Adrenal gland (tissue), 12 donors: ENCODE data around the gene CHRM3. TPM values are rescaled to one million over a fixed set of nuclear protein-coding genes. Genes with fewer than 3 reads are reported as not detected.

Experiments used
- DNase-seq, 7 donors: peaks; one replicate each; pipeline ENCODE4 v3.0.0-alpha.2; 2019 to 2020
- H3K27ac ChIP-seq, 5 donors: fragments of 200-600 bp; sonication (generic) in 4 of 5; 1 replicate in 3 of 5; 2 replicates in 2 of 5; pipeline versions ENCODE4 v1.5.1 to v1.8.0; 2016 to 2020; ENCODE audit warnings: mild to moderate bottlenecking in 1 of 5
- H3K27me3 ChIP-seq: fragments of 200-600 bp; 2 replicates; pipeline ENCODE4 v1.8.0; 2021
- H3K36me3 ChIP-seq, 2 donors: fragments of 200-600 bp; replicated peaks in 1 of 2; 1 replicate in 1 of 2; 2 replicates in 1 of 2; pipeline versions ENCODE4 v1.5.1 to v1.8.0; 2018 to 2022
- H3K4me1 ChIP-seq, 2 donors: fragments of 200-600 bp; replicated peaks in 1 of 2; 1 replicate in 1 of 2; 2 replicates in 1 of 2; pipeline versions ENCODE4 v1.5.1 to v1.8.0; 2018 to 2021
- H3K4me3 ChIP-seq, 4 donors: fragments of 200-600 bp; sonication (generic) in 3 of 4; one replicate each; pipeline ENCODE4 v1.5.1; 2016 to 2018
- H3K9me3 ChIP-seq, 3 donors: fragments of 200-600 bp; sonication (generic) in 1 of 3; replicated peaks in 1 of 3; 1 replicate in 2 of 3; 2 replicates in 1 of 3; pipeline versions ENCODE4 v1.5.1 to v1.8.0; 2016 to 2021
- CTCF ChIP-seq, 6 experiments: fragments of 450-650 bp in 4 of 6; fragments of 200-600 bp in 2 of 6; sonication (generic) in 1 of 6; IDR thresholded peaks; 1 replicate in 5 of 6; 2 replicates in 1 of 6; pipeline versions ENCODE4 v1.5.1 to v1.8.0; 2016 to 2021; ENCODE audit warnings: antibody characterized with exemption in 6 of 6, mild to moderate bottlenecking in 2 of 6, moderate library complexity in 1 of 6
- POLR2A ChIP-seq, 2 donors: fragments of 450-650 bp; IDR thresholded peaks; one replicate each; pipeline ENCODE4 v1.6.1; 2017; ENCODE audit warnings: antibody characterized with exemption in 2 of 2, mild to moderate bottlenecking in 2 of 2, moderate library complexity in 1 of 2
- WGBS, 4 donors: extraction: QIAGEN DNeasy Blood & Tissue Kit in 2 of 4; methylation state at CpG; one replicate each; pipeline versions ENCODE4 v1.1.5 to v1.1.7; 2013 to 2017; 5-methylcytosine and 5-hydroxymethylcytosine counted together
- intact Hi-C, 2 donors: fragments of 100-400 bp; cut with DNase I; formaldehyde crosslinking; loops; one replicate each; pipeline versions ENCODE4 v1.14.1 to v1.15.0; 2022 to 2023
- polyA plus RNA-seq, 3 donors: library from polyadenylated mRNA; stranded (reverse); fragments of 200-250 nt in 2 of 3; fragments of 350-450 nt in 1 of 3; fragmentation: Illumina TruSeq in 1 of 3; extraction: RNeasy Lipid Tissue Mini Kit (QIAGEN cat#74804) in 1 of 3; gene quantifications; one replicate each; pipeline ENCODE4 v1.2.3, GENCODE V29; 2013 to 2014
- total RNA-seq, 9 donors: library from RNA; depleted of rRNA in 4 of 9; stranded (reverse); fragments of >200 nt in 4 of 9; fragments of 120-200 nt in 1 of 9; fragmentation: NEBNext Ultra II Directional in 1 of 9; extraction: Animal tissue kit (Norgen Biotek cat#: 25700) in 1 of 9; gene quantifications; one replicate each; pipeline versions ENCODE4 v1.1.0 to v1.2.4, GENCODE V29; 2013 to 2023
- donor health status: healthy with polysubstance abuse.
- donor health status: Bipolar disorder and iron deficiency.
- donor health status: DM: yes; HTN: yes; CAD: no.
- donor health status: DM: no; HTN: no; CAD: no.
- donor health status: DM: no; HTN: no; CAD: no.
- donor health status: DM: yes; HTN: yes; CAD: no.

Gene CHRM3
- total and polyA plus RNA-seq, 12 donors = 0.17 to 6.2 (median 1.2) TPM

- Histone ChIP-seq H3K9me3 (no peaks in the 10 kb centered on the region), H3K27ac (no peak overlapping the region), H3K36me3 (no peaks in the 10 kb centered on the region), H3K4me1 (no peaks in the 10 kb centered on the region), H3K4me3 (peak overlapping the region in 1 of 4 donors; percentile 44), H3K27me3 (peaks cover 33% of the 10 kb centered on the region)
- no peak for DNase-seq
- WGBS, 4 donors = 1 to 8% (median 2%) methylated on average over 30 to 55 of the region's 55 CpGs
- TF ChIP-seq CTCF (IDR thresholded peaks at IDR 0.05) (no peak), POLR2A (IDR thresholded peaks at IDR 0.05) (no peak)
- intact Hi-C loops = no loop called here
These were observed 1.2 kb downstream of the CHRM3 start for GRCh38 chr1:239387304-239388158.

- Histone ChIP-seq H3K4me1 (no peaks in the 10 kb centered on the region), H3K27ac (no peak overlapping the region), H3K36me3 (no peaks in the 10 kb centered on the region), H3K4me3 (peak overlapping the region in 1 of 4 donors; percentile 44), H3K27me3 (peaks cover 33% of the 10 kb centered on the region), H3K9me3 (no peaks in the 10 kb centered on the region)
- intact Hi-C loops = no loop called here
- TF ChIP-seq POLR2A (IDR thresholded peaks at IDR 0.05) = no peak
- no peak for TF ChIP-seq CTCF (IDR thresholded peaks at IDR 0.05)
- 12 to 30% (median 21%) methylated on average over 5 of the region's 5 CpGs for WGBS, 4 donors
- DNase-seq = no peak
These were observed 1.8 kb downstream of the CHRM3 start for GRCh38 chr1:239388159-239388485.

DNA sequence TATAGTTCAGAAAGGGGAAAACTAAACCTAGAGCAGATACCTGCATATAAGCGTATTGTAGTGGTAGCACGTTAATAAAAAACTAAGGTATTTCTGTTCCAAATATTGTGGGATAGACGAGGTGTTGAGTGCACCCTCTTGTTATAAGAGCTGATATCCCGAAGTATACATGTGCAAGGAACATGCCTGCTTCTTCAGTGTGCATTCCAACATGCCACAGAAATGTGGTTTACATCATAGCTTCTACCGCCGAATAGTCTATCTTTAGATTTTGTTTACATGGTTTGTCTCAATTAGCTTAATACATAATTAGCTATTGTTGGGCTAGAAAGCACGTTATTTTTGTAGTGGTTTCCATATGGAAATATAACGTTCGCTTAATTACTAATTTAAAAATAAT lies 2.2 kb downstream of the CHRM3 start:
- H3K9me3 ChIP-seq = no peaks in the 10 kb centered on the region
- H3K4me3 ChIP-seq = peak overlapping the region in 1 of 4 donors; percentile 3
- no peak overlapping the region for H3K27ac ChIP-seq
- WGBS, 4 donors = 63 to 69% (median 64%) methylated on average over 9 of the region's 9 CpGs
- no peaks in the 10 kb centered on the region for H3K36me3 ChIP-seq
- TF ChIP-seq POLR2A (IDR thresholded peaks at IDR 0.05) (no peak), CTCF (IDR thresholded peaks at IDR 0.05) (no peak)
- DNase-seq = no peak
- peaks cover 33% of the 10 kb centered on the region for H3K27me3 ChIP-seq
- intact Hi-C loops = no loop called here
- no peaks in the 10 kb centered on the region for H3K4me1 ChIP-seq

- 58 to 63% (median 59%) methylated on average over 3 of the region's 3 CpGs for WGBS, 4 donors
- intact Hi-C loops = no loop called here
- no peaks in the 10 kb centered on the region for H3K9me3 ChIP-seq
- TF ChIP-seq CTCF (IDR thresholded peaks at IDR 0.05) (no peak), POLR2A (IDR thresholded peaks at IDR 0.05) (no peak)
- no peaks in the 10 kb centered on the region for H3K4me1 ChIP-seq
- no peak for DNase-seq
- H3K36me3 ChIP-seq = no peaks in the 10 kb centered on the region
- H3K27me3 ChIP-seq = peaks cover 32% of the 10 kb centered on the region
- H3K27ac ChIP-seq = no peak overlapping the region
- H3K4me3 ChIP-seq = no peak overlapping the region
These were observed 3.3 kb downstream of the CHRM3 start for GRCh38 chr1:239389703-239390102.
